ENCODE data around the gene ELAVL1. TPM values are rescaled to one million over a fixed set of nuclear protein-coding genes. Genes with fewer than 3 reads are reported as not detected.

The ELAVL1 gene
- total and polyA plus RNA-seq, 4 donors, result 15.0 to 72.8 (median 47.0) TPM

DNA sequence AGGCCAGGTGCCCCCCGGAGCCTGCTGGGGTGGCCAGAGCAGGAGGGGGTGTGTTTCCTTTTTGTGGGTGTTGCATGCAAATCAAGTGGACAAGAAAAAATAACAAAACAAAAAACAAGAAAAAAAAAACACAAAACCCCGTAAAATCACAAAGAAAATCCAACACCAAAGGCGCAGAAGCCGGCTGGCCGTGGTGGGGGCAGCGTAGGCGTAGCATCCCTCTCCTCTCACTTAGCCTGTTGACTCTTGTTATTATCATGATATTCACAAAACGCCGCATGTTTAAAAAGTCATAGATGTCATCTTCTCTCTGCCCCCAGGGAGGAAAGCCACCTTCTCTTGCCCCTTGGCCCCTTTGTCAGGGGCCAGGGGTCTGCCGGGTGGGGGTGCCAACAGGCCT lies 91.8 kb downstream of the ELAVL1 start:
- no peak overlapping the region for H3K27ac ChIP-seq (ENCODE audit: low read depth in 1 of 2, low read length in 1 of 2)
- TF ChIP-seq, protein P1, sequence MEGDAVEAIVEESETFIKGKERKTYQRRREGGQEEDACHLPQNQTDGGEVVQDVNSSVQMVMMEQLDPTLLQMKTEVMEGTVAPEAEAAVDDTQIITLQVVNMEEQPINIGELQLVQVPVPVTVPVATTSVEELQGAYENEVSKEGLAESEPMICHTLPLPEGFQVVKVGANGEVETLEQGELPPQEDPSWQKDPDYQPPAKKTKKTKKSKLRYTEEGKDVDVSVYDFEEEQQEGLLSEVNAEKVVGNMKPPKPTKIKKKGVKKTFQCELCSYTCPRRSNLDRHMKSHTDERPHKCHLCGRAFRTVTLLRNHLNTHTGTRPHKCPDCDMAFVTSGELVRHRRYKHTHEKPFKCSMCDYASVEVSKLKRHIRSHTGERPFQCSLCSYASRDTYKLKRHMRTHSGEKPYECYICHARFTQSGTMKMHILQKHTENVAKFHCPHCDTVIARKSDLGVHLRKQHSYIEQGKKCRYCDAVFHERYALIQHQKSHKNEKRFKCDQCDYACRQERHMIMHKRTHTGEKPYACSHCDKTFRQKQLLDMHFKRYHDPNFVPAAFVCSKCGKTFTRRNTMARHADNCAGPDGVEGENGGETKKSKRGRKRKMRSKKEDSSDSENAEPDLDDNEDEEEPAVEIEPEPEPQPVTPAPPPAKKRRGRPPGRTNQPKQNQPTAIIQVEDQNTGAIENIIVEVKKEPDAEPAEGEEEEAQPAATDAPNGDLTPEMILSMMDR (IDR thresholded peaks at IDR 0.05; ENCODE audit: control extremely low read depth, extremely low read depth), result no peak
- WGBS, 2 donors, result 88 to 89% methylated on average over 10 of the region's 10 CpGs
- H3K9me3 ChIP-seq (ENCODE audit: control insufficient read depth in 4 of 4, insufficient read depth in 3 of 4, low read length in 3 of 4), result peaks cover 0 to 20% (median 0%) of the 10 kb centered on the region in 4 donors
- DNase-seq (no peak), ATAC-seq (ENCODE audit: insufficient read depth, low FRiP score) (no peak)
- no peak overlapping the region for H3K9ac ChIP-seq (ENCODE audit: insufficient read depth in 1 of 2, low read length in 2 of 2)
- no peak overlapping the region for H3K4me3 ChIP-seq
- H3K27me3 ChIP-seq (ENCODE audit: control insufficient read depth in 3 of 3, insufficient read depth in 3 of 3, low read length in 2 of 3), result peaks cover 0 to 33% (median 25%) of the 10 kb centered on the region in 3 donors
- H3K36me3 ChIP-seq (ENCODE audit: control insufficient read depth in 4 of 4, insufficient read depth in 4 of 4, low read length in 4 of 4), result peaks cover 5 to 44% (median 11%) of the 10 kb centered on the region in 4 donors
- peaks cover 0 to 18% (median 0%) of the 10 kb centered on the region in 5 donors for H3K4me1 ChIP-seq (ENCODE audit: control insufficient read depth in 5 of 5, insufficient read depth in 5 of 5, low read length in 5 of 5)

DNA sequence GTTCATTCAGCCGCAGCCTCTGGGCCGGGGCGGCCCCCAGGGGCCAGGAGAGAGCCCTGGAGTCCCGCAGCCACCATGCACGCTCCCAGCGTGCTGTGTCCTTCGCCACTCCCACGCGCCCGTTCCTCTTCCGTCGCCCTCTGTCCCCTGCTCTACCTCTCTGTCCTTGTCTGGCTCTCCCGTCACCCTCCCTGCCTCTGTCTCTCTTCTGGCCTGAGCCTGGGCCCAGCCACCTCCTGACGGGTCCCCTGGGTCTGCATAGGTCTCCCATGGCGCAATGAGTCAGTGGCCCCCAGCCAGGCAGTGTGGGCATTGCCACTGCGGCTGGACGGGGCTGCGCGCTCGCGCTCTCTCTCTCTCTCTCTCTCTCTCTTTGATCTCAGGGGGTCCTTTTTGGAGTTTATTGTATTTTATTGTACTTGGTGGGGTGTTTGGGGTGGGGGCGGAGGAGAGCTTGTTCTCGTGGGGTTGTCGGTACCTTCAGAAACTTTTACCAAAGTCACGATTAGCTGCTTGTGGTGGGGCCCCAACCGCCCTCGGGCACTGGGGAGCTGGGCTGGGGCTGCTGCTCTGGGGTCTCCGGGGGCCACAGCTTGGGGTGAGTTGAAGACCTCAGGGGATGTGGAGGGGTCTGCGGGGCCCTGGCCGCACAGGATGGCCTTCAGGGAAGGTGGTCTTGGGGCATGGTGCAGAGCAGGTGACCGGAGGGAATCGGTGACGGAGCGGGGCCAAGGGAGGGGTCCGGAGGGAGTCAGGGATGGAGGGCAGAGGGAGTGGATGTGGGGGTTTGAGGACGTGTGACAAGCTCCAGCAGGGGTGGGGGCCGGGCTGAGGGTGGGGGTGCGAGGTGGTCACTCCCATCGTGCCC lies 92.5 kb downstream of the ELAVL1 start:
- TF ChIP-seq, protein P1 (IDR thresholded peaks at IDR 0.05; ENCODE audit: control extremely low read depth, extremely low read depth), result no peak
- ATAC-seq (ENCODE audit: insufficient read depth, low FRiP score), result no peak

DNA sequence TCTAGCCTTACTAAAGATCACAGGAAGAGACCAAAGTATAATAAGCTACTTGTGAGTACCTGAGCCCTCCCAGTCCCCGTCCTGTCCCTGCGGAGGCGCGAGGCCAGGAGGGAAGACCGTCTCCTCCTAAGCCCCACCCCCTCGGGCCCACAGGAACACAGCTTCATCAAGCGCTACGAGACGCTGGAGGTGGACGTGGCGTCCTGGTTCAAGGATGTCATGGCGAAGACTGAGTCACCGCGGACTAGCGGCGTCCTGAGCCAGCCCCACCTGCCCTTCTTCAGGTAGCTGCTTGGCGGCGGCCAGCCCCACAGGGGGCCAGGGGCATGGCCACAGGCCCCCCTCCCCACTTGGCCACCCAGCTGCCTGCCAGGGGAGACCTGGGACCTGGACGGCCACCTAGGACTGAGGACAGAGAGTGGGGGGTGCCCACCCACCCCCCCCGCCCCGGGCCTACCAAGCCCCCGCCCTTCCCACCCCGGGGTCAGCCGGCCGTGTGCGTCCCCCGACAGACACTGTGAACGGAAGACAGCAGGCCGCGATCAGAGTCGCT lies 93.2 kb downstream of the ELAVL1 start:
- Histone ChIP-seq H3K4me1 (ENCODE audit: control insufficient read depth in 5 of 5, insufficient read depth in 5 of 5, low read length in 5 of 5) (peaks cover 0 to 12% (median 2%) of the 10 kb centered on the region in 5 donors), H3K4me3 (no peak overlapping the region), H3K27me3 (ENCODE audit: control insufficient read depth in 3 of 3, insufficient read depth in 3 of 3, low read length in 2 of 3) (peaks cover 0 to 23% (median 17%) of the 10 kb centered on the region in 3 donors), H3K36me3 (ENCODE audit: control insufficient read depth in 4 of 4, insufficient read depth in 4 of 4, low read length in 4 of 4) (peaks cover 6 to 46% (median 11%) of the 10 kb centered on the region in 4 donors), H3K27ac (ENCODE audit: low read depth in 1 of 2, low read length in 1 of 2) (no peak overlapping the region), H3K9ac (ENCODE audit: insufficient read depth in 1 of 2, low read length in 2 of 2) (no peak overlapping the region), H3K9me3 (ENCODE audit: control insufficient read depth in 4 of 4, insufficient read depth in 3 of 4, low read length in 3 of 4) (peaks cover 0 to 22% (median 0%) of the 10 kb centered on the region in 4 donors)
- WGBS, 2 donors, result 91 to 94% methylated on average over 25 to 31 of the region's 31 CpGs
- ATAC-seq (ENCODE audit: insufficient read depth, low FRiP score) (no peak), DNase-seq (no peak)
- TF ChIP-seq, protein P1 (IDR thresholded peaks at IDR 0.05; ENCODE audit: control extremely low read depth, extremely low read depth), result no peak

More for the DNA sequence above, 92.5 kb downstream of the ELAVL1 start:
- H3K36me3 ChIP-seq (ENCODE audit: control insufficient read depth in 4 of 4, insufficient read depth in 4 of 4, low read length in 4 of 4), result peaks cover 5 to 44% (median 11%) of the 10 kb centered on the region in 4 donors
- H3K27me3 ChIP-seq (ENCODE audit: control insufficient read depth in 3 of 3, insufficient read depth in 3 of 3, low read length in 2 of 3), result peaks cover 0 to 26% (median 20%) of the 10 kb centered on the region in 3 donors
- no peak for DNase-seq
- H3K4me1 ChIP-seq (ENCODE audit: control insufficient read depth in 5 of 5, insufficient read depth in 5 of 5, low read length in 5 of 5), result peaks cover 0 to 16% (median 0%) of the 10 kb centered on the region in 5 donors
- H3K9me3 ChIP-seq (ENCODE audit: control insufficient read depth in 4 of 4, insufficient read depth in 3 of 4, low read length in 3 of 4), result peaks cover 0 to 22% (median 0%) of the 10 kb centered on the region in 4 donors
- no peak overlapping the region for H3K4me3 ChIP-seq
- H3K27ac ChIP-seq (ENCODE audit: low read depth in 1 of 2, low read length in 1 of 2), result no peak overlapping the region
- no peak overlapping the region for H3K9ac ChIP-seq (ENCODE audit: insufficient read depth in 1 of 2, low read length in 2 of 2)
- 94 to 95% methylated on average over 39 of the region's 39 CpGs for WGBS, 2 donors

Data from lung (tissue), 12 donors.